Karpas-422 (cell line): ENCODE data around the gene PCDHGC5. TPM values are rescaled to one million over a fixed set of nuclear protein-coding genes. Genes with fewer than 3 reads are reported as not detected.

Experiments used
- DNase-seq: peaks from one replicate; pipeline ENCODE4 v3.0.0-alpha.2; 2015
- H2AFZ ChIP-seq: fragments of 200-600 bp; sonication (generic); 2 replicates; pipeline ENCODE4 v1.6.1; 2014; ENCODE audit warnings: antibody characterized with exemption, low read length, mixed read lengths
- H3K27ac ChIP-seq: fragments of 200-600 bp; sonication (generic); 2 replicates; pipeline ENCODE4 v1.5.1; 2014; ENCODE audit warnings: mild to moderate bottlenecking, low read length, moderate library complexity
- H3K27me3 ChIP-seq: fragments of 200-600 bp; sonication (generic); 2 replicates; pipeline ENCODE4 v1.6.1; 2014; ENCODE audit warnings: low read length, mixed read lengths
- H3K36me3 ChIP-seq: fragments of 200-600 bp; sonication (generic); 2 replicates; pipeline ENCODE4 v1.6.1; 2014; ENCODE audit warnings: low read length, mixed read lengths; ENCODE audit not compliant: insufficient read depth
- H3K4me1 ChIP-seq: fragments of 200-600 bp; sonication (generic); 2 replicates; pipeline ENCODE4 v1.6.1; 2014; ENCODE audit warnings: mild to moderate bottlenecking, low read length, mixed read lengths
- H3K4me2 ChIP-seq: fragments of 200-600 bp; sonication (generic); 2 replicates; pipeline ENCODE4 v1.6.1; 2014; ENCODE audit warnings: low read length, low read depth, mild to moderate bottlenecking; ENCODE audit not compliant: poor library complexity, severe bottlenecking
- H3K4me3 ChIP-seq: fragments of 200-600 bp; sonication (generic); 2 replicates; pipeline ENCODE4 v1.5.1; 2014; ENCODE audit warnings: mild to moderate bottlenecking, antibody characterized with exemption, low read length, mixed read lengths
- H3K79me2 ChIP-seq: fragments of 200-600 bp; sonication (generic); 2 replicates; pipeline ENCODE4 v1.6.1; 2014; ENCODE audit warnings: mild to moderate bottlenecking, low read length, mixed read lengths
- H3K9ac ChIP-seq: fragments of 200-600 bp; sonication (generic); 2 replicates; pipeline ENCODE4 v1.6.0; 2014; ENCODE audit warnings: low read length
- H3K9me2 ChIP-seq: fragments of 200-600 bp; sonication (generic), shearing (Covaris generic); replicated peaks from 2 replicates; pipeline ENCODE4 v1.6.0; 2014; ENCODE audit warnings: mild to moderate bottlenecking, low read length, moderate library complexity; ENCODE audit not compliant: insufficient read depth
- H3K9me3 ChIP-seq: fragments of 300-700, 200-600 bp; sonication (generic); 2 replicates; pipeline ENCODE4 v1.6.1; 2014; ENCODE audit warnings: low read length, mixed read lengths
- H4K20me1 ChIP-seq: fragments of 200-600 bp; sonication (generic); 2 replicates; pipeline ENCODE4 v1.6.1; 2014; ENCODE audit warnings: mild to moderate bottlenecking, antibody characterized with exemption, low read length, low read depth; ENCODE audit not compliant: insufficient read depth
- total RNA-seq: library from RNA; depleted of rRNA; stranded (reverse); fragments of >200 nt; shearing (Covaris generic); gene quantifications from 2 replicates; pipeline ENCODE4 v1.2.3, GENCODE V29; 2014; ENCODE audit warnings: low replicate concordance; rRNA removed

The PCDHGC5 gene
- 5.1 and 5.8 TPM in 2 replicates for total RNA-seq

DNA sequence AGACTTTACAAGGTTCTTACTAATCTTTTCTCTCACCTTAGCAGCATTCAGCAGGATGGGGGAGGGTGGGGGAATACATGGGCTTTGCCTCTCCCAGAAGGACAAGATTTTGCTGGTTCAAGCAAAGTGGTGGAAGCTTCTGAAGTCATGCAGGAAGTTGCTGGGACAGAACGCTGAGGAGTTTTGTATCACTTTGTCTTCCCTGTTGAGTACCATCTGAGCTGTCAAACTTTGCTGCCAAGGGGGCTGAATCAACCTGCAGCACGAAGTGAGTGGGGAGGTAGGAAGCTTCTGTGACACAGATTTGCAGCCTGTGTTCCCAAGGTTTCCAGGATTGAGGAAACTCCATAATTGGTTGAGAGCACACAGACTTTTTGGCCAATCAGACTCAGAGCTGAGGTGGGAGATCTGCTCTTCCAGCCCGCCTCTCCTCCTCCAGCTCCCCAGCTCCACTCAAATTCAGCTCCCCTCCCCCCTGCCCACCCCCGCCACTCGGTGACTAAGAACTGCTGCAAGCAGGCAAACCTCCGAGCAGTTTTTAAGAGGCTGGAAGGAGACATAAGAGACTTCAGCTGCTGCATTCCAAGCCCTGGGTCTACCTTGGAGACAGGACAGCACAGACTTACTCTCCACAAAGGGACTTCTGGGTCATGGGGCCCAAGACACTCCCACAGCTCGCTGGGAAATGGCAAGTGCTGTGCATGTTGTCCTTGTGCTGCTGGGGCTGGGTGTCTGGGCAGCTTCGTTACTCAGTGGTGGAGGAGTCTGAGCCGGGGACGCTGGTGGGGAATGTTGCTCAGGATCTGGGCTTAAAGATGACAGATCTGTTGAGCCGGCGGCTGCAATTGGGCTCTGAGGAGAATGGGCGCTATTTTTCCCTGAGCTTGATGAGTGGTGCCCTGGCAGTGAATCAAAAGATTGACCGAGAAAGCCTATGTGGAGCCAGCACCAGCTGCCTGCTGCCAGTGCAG lies at the start of gene PCDHGC5:
TSS of gene PCDHGC5 (plus strand) at position 491 of the 971 bp plus-strand sequence. CDS start at position 651, 160 bp downstream.
- Histone ChIP-seq H3K4me2 (no peak within 1 kb of the TSS), H2AFZ (no peak within 1 kb of the TSS), H3K4me3 (no peak within 1 kb of the TSS), H3K4me1 (peaks cover 8% of the 10 kb centered on the region), H3K27me3 (no peaks in the 10 kb centered on the region), H3K27ac (no peak within 1 kb of the TSS), H3K79me2 (peaks cover 95% of the 10 kb centered on the region), H4K20me1 (peaks cover 5% of the 10 kb centered on the region), H3K9me2 (no peaks in the 10 kb centered on the region), H3K36me3 (peaks cover 20% of the 10 kb centered on the region), H3K9ac (no peak within 1 kb of the TSS), H3K9me3 (no peaks in the 10 kb centered on the region)
- DNase-seq: no peak

DNA sequence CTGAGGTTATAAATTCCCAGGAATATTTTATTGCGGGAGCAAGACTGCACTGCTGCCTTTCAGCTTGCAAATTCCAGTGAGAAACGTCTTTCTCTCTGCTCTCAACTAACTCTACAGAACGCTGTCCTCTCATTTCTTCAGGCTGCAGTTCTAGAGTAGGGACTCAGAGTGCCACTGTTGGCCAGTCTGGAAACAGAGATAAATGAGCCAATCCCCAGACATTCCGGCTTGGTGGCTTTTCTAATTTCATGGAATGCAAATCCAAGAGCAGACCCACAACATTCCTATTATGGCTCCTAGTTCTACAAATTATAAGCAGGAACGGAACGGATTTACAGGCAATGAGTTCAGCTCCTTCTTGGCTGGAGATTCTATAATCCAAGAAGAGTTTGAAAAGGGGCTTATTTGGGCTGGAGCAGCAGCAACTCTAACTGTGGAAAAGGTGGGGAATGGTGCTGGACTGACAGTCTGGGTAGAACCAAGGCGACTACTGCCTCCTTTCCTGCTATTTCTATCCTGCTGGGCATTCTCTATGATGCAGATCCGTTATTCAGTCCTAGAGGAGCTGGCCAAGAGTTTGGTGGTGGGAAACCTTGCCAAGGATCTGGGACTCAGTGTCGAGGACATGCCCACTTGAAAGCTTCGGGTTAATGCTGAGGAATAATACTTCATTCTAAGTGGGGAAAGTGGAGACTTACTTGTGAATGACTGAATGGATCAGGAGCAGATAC lies 49.3 kb upstream of the PCDHGC5 start:
- Histone ChIP-seq H3K4me1 (peaks cover 23% of the 10 kb centered on the region), H3K9me2 (no peaks in the 10 kb centered on the region), H4K20me1 (no peaks in the 10 kb centered on the region), H3K4me3 (no peak overlapping the region), H3K9me3 (no peaks in the 10 kb centered on the region), H3K27ac (no peak overlapping the region), H3K4me2 (no peak overlapping the region), H3K9ac (no peak overlapping the region), H3K79me2 (peaks cover 26% of the 10 kb centered on the region), H2AFZ (no peak overlapping the region), H3K27me3 (no peaks in the 10 kb centered on the region), H3K36me3 (peaks cover 10% of the 10 kb centered on the region)
- no peak for DNase-seq

DNA sequence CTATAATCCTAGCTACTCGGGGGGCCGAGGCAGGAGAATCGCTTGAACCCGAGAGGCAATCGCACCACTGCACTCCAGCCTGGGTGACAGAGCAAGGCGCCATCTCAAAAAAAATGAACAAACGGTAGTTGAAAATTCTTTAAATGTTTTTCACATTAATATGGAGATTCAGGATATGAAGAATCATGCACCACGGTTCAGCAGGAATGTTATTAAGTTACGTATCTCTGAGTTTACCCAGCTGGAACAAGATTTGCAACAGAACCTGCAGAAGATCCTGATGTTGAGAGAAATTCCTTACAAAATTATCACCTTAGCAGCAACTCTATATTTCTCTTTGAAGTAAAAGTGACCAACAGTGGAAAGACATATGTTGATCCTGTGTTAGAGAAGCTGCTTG lies 48.5 kb upstream of the PCDHGC5 start:
- Histone ChIP-seq H4K20me1 (no peaks in the 10 kb centered on the region), H3K9me3 (no peaks in the 10 kb centered on the region), H3K4me2 (no peak overlapping the region), H3K4me1 (peaks cover 23% of the 10 kb centered on the region), H3K9ac (no peak overlapping the region), H3K4me3 (no peak overlapping the region), H3K27me3 (no peaks in the 10 kb centered on the region), H3K9me2 (no peaks in the 10 kb centered on the region), H3K79me2 (peaks cover 31% of the 10 kb centered on the region), H2AFZ (no peak overlapping the region), H3K36me3 (peaks cover 10% of the 10 kb centered on the region), H3K27ac (no peak overlapping the region)
- no peak for DNase-seq

DNA sequence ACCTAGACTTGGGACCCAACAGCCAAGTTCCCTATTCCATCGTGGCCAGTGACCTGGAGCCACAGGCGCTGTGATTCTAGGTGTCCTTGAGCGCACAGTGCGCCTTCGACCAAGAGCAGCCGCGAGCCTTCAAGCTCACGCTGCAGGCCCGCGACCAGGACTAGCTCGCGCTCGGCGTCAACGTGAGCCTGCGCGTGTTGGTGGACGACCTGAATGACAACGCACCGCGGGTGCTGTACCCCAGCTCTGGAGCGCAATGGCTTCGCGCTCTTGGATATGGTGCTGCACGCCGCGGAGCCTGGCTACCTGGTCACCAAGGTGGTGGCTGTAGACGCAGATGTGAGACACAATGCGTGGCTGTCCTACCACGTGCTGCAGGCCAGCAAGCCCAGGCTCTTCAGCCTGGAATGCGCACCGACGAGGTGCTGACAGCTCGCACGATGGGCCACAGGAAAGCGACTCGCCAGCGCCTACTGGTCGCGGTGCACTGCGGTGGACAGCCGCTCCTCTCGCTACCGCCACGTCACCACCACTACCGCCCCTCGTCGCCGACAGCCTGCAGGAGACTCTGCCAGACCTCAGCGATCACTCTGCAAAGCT lies 47.2 kb upstream of the PCDHGC5 start:
- no peaks in the 10 kb centered on the region for H3K27me3 ChIP-seq

DNA sequence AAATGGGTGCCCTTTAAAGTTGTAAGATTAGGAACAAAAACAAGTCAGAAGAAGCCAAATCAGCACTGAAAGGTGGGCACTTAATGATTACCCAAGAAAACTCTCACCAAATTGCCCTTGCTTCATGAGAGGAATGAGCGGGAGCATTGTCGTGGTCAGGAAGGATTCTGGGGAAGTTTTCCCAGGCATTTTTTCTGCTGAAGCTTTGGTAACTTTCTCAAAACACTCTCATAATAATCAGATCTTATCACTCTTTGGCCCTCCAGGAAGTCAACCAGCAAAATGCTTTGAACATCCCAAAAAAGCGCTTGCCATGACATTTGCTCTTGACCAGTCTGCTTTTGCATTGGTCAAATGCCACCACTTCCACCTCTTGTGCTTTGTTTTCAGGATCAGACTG lies 23.5 kb upstream of the PCDHGC5 start:
- H3K9me2 ChIP-seq: no peaks in the 10 kb centered on the region
- no peak for DNase-seq
- H2AFZ ChIP-seq: no peak overlapping the region
- no peak overlapping the region for H3K27ac ChIP-seq
- H3K27me3 ChIP-seq: no peaks in the 10 kb centered on the region
- H3K79me2 ChIP-seq: peaks cover 35% of the 10 kb centered on the region
- H4K20me1 ChIP-seq: no peaks in the 10 kb centered on the region
- H3K4me2 ChIP-seq: no peak overlapping the region
- H3K4me3 ChIP-seq: no peak overlapping the region
- no peaks in the 10 kb centered on the region for H3K9me3 ChIP-seq
- no peaks in the 10 kb centered on the region for H3K4me1 ChIP-seq
- no peak overlapping the region for H3K9ac ChIP-seq
- H3K36me3 ChIP-seq: no peaks in the 10 kb centered on the region

More for the DNA sequence above, 47.2 kb upstream of the PCDHGC5 start:
- Histone ChIP-seq H3K4me3 (no peak overlapping the region), H3K4me2 (peak overlapping the region; percentile 49), H4K20me1 (no peaks in the 10 kb centered on the region), H3K36me3 (peaks cover 6% of the 10 kb centered on the region), H3K4me1 (peaks cover 23% of the 10 kb centered on the region), H3K9me2 (no peaks in the 10 kb centered on the region), H3K79me2 (peaks cover 32% of the 10 kb centered on the region), H3K27ac (peak overlapping the region; percentile 89; the same call in 1 of the 2 replicates), H3K9ac (no peak overlapping the region), H2AFZ (no peak overlapping the region), H3K9me3 (no peaks in the 10 kb centered on the region)
- no peak for DNase-seq

DNA sequence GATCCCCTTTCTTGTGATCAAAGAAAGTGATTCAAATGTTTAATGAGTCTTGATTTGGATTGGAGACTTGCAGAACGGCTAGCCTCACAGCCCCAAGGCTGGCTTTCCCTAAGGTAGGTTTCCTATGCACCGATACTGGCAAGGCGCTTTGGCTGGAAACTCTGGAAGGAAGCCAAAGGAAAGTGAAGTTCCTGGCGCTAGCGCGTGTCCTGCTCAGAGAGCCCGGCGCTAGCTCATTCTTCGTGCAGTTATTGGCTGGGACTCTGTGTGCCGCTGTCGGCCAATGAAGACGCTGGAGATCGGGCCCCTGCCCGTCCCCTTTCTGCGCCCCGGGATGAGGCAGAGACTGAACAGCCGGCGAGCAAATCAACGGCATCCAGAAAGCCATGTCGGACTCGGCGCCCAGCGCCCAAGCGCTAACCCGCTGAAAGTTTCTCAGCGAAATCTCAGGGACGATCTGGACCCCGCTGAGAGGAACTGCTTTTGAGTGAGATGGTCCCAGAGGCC lies 13.2 kb upstream of the PCDHGC5 start, which contains the start of gene PCDHGC3:
TSS of gene PCDHGC3 (plus strand) at position 342 of the 507 bp plus-strand sequence. CDS start at position 493, 151 bp downstream.
- peak; percentile 95 for DNase-seq

DNA sequence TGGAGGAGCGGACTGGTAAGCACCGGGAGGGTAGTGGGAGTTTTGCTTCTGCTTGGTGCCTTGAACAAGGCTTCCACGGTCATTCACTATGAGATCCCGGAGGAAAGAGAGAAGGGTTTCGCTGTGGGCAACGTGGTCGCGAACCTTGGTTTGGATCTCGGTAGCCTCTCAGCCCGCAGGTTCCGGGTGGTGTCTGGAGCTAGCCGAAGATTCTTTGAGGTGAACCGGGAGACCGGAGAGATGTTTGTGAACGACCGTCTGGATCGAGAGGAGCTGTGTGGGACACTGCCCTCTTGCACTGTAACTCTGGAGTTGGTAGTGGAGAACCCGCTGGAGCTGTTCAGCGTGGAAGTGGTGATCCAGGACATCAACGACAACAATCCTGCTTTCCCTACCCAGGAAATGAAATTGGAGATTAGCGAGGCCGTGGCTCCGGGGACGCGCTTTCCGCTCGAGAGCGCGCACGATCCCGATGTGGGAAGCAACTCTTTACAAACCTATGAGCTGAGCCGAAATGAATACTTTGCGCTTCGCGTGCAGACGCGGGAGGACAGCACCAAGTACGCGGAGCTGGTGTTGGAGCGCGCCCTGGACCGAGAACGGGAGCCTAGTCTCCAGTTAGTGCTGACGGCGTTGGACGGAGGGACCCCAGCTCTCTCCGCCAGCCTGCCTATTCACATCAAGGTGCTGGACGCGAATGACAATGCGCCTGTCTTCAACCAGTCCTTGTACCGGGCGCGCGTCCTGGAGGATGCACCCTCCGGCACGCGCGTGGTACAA lies 12.6 kb upstream of the PCDHGC5 start:
- Histone ChIP-seq H3K36me3 (0 out of 2 replicates have a peak, but pooled peaks cover 15% of the 10 kb centered on the region), H3K79me2 (peaks cover 57% of the 10 kb centered on the region), H3K27ac (peak overlapping the region; percentile 87), H3K4me2 (peak overlapping the region; percentile 78), H3K9ac (peak overlapping the region; percentile 97), H3K9me2 (no peaks in the 10 kb centered on the region), H3K9me3 (no peaks in the 10 kb centered on the region), H3K4me1 (peaks cover 77% of the 10 kb centered on the region), H3K4me3 (peak overlapping the region; percentile 87), H4K20me1 (no peaks in the 10 kb centered on the region), H2AFZ (no peak overlapping the region), H3K27me3 (no peaks in the 10 kb centered on the region)
- DNase-seq: peak; percentile 59

More for the DNA sequence above, 13.2 kb upstream of the PCDHGC5 start, which contains the start of gene PCDHGC3:
- peak within 1 kb of the TSS; percentile 97 for H3K9ac ChIP-seq
- H3K27ac ChIP-seq: peak within 1 kb of the TSS; percentile 87
- H3K36me3 ChIP-seq: 0 out of 2 replicates have a peak, but pooled peaks cover 9% of the 10 kb centered on the region
- H3K4me3 ChIP-seq: peak within 1 kb of the TSS; percentile 87
- 0 out of 2 replicates have a peak within 1 kb of the TSS, but pooled peaks have one; percentile 13 for H2AFZ ChIP-seq
- H3K4me1 ChIP-seq: peaks cover 71% of the 10 kb centered on the region
- no peaks in the 10 kb centered on the region for H4K20me1 ChIP-seq
- H3K9me2 ChIP-seq: no peaks in the 10 kb centered on the region
- H3K27me3 ChIP-seq: no peaks in the 10 kb centered on the region
- peaks cover 51% of the 10 kb centered on the region for H3K79me2 ChIP-seq
- H3K9me3 ChIP-seq: no peaks in the 10 kb centered on the region
- H3K4me2 ChIP-seq: peak within 1 kb of the TSS; percentile 78
